ENCODE data around the gene SUN2. TPM values are rescaled to one million over a fixed set of nuclear protein-coding genes. Genes with fewer than 3 reads are reported as not detected.

The SUN2 gene
- total RNA-seq, 1 donor from 2014 or later = 16.2 TPM

DNA sequence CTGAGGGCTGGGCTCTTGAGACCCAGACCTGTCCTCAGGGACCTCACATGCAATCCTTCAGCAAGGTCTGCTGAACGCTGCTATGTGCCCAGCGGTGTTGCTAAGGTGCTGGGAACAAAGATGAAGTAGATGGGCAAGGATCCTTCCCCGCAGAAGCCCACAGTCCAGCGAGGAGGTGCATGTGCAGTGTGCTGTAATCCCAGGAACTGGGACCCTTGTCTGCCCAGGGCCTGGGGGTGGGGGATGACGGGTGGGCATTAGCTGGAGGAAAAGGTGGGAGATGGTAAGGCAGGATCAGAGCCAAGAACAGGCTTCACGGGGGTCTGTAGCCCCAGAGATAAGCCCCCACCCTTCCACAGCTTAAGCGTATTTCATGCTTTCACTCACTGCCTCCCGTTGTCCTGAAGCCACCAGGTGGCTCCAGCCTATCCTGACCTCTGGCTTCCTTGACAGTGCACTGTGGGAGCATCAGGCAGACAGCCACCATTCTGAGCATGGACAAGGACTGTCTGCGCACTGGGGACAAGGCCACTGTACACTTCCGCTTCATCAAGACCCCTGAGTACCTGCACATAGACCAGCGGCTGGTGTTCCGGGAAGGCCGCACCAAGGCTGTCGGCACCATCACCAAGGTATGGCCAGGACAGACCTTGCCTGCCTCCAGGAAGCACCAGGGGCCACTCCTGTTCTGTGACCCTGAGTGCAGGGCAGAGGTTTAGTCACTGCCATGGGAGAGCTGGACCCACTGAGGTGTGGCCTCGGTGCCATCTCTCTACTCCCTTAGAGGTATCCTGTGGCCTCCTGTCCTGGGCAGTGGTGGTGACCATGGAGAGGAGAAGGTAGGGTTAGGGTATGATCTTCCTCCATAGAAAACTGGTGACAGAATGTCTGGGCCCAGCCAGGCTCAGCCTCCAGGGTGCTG, 28.0 kb downstream of the SUN2 start:
- H2AFZ ChIP-seq (replicated peaks) = no peak overlapping the region
- H3K4me1 ChIP-seq = no peaks in the 10 kb centered on the region
- Mint-ChIP-seq H3K36me3 (peaks cover 25% of the 10 kb centered on the region), H3K4me3 (no peak overlapping the region), H3K9me3 (no peaks in the 10 kb centered on the region), H3K27me3 (ENCODE audit: insufficient read depth, low read depth) (no peaks in the 10 kb centered on the region), H3K27ac (no peak overlapping the region), H3K4me1 (no peaks in the 10 kb centered on the region)
- no peak overlapping the region for H3K4me2 ChIP-seq
- no peak overlapping the region for H3K27ac ChIP-seq
- peaks cover 13% of the 10 kb centered on the region for H4K20me1 ChIP-seq (ENCODE audit: low read depth)
- no peak overlapping the region for H3K9ac ChIP-seq
- TF ChIP-seq EZH2 (IDR thresholded peaks at IDR 0.05) (no peak), EZH2phosphoT487 (IDR thresholded peaks at IDR 0.05) (no peak), CTCF (IDR thresholded peaks at IDR 0.05) (no peak)
- no peaks in the 10 kb centered on the region for H3F3A ChIP-seq (ENCODE audit: low read depth)
- no peak overlapping the region for H3K4me3 ChIP-seq
- no peaks in the 10 kb centered on the region for H3K79me2 ChIP-seq (ENCODE audit: low read depth)
- no peaks in the 10 kb centered on the region for H3K9me3 ChIP-seq (ENCODE audit: low read depth)
- no peaks in the 10 kb centered on the region for H3K27me3 ChIP-seq
- H3K36me3 ChIP-seq = no peaks in the 10 kb centered on the region
- no peak for DNase-seq (ENCODE audit: low spot score)

DNA sequence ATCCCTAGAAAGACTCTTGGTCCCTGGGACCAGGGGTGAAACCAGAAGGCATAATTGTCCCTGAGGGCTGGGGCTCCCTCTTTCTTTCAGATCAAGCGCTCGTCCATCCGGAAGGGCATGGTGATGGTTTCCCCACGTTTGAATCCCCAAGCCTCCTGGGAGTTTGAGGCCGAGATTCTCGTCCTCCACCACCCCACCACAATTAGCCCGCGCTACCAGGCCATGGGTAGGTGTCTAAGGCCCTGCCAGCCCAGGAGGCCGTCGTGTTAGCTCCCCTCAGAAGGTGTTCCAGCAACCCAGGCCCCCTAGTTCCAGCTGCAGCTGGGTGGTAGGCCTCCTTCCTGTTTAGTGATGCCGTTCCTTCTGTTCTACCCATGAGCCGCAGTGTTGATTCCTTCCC, 28.7 kb downstream of the SUN2 start:
- peaks cover 28% of the 10 kb centered on the region for H3K36me3 Mint-ChIP-seq
- no peaks in the 10 kb centered on the region for H3K27me3 Mint-ChIP-seq (ENCODE audit: insufficient read depth, low read depth)
- H3K4me1 Mint-ChIP-seq = no peaks in the 10 kb centered on the region
- H3K9ac ChIP-seq = no peak overlapping the region
- no peaks in the 10 kb centered on the region for H3F3A ChIP-seq (ENCODE audit: low read depth)
- no peak for DNase-seq (ENCODE audit: low spot score)
- TF ChIP-seq EZH2phosphoT487 (IDR thresholded peaks at IDR 0.05) = no peak
- no peak overlapping the region for H3K4me3 ChIP-seq
- H3K79me2 ChIP-seq (ENCODE audit: low read depth) = no peaks in the 10 kb centered on the region
- no peaks in the 10 kb centered on the region for H3K9me3 Mint-ChIP-seq
- H3K27ac Mint-ChIP-seq = no peak overlapping the region
- no peak overlapping the region for H3K4me2 ChIP-seq
- no peak overlapping the region for H3K4me3 Mint-ChIP-seq
- H3K27ac ChIP-seq = no peak overlapping the region
- H4K20me1 ChIP-seq (ENCODE audit: low read depth) = peaks cover 16% of the 10 kb centered on the region
- H3K9me3 ChIP-seq (ENCODE audit: low read depth) = no peaks in the 10 kb centered on the region
- no peaks in the 10 kb centered on the region for H3K36me3 ChIP-seq
- H3K27me3 ChIP-seq = no peaks in the 10 kb centered on the region
- no peak overlapping the region for H2AFZ ChIP-seq (replicated peaks)
- H3K4me1 ChIP-seq = no peaks in the 10 kb centered on the region

DNA sequence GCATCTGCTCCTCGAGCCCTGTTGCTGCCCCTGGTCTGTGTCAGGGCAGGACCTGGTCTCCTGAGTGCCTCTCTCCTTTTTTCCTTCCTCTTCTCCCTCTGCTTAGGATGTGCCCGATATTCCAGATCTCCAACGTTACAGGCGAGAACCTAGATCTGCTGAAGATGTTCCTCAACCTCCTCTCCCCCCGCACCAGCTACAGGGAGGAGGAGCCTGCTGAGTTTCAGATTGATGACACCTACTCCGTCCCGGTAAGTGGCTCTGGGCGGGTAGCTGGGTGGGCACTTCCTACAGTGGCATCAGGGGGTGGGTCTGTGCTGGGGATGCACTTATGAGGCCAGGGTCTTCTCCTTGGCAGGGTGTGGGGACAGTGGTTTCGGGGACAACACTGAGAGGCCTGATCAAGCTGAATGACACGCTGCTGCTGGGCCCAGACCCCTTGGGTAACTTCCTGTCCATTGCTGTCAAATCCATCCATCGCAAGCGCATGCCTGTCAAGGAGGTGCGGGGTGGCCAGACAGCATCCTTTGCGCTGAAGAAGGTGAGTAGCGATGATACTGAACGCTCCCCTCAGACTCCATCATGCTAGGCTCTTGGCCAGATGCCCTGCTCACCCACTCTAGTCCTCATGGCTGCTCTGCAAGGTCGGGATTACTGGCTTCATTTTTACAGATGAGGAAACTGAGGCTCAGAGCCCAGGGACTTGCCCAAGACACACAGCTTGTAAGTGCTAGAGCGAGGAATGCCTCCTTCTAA, 29.7 kb downstream of the SUN2 start:
- Histone ChIP-seq H3K9ac (no peak overlapping the region), H3F3A (ENCODE audit: low read depth) (no peaks in the 10 kb centered on the region), H3K27me3 (no peaks in the 10 kb centered on the region), H3K79me2 (ENCODE audit: low read depth) (no peaks in the 10 kb centered on the region), H3K9me3 (ENCODE audit: low read depth) (no peaks in the 10 kb centered on the region), H3K27ac (no peak overlapping the region), H3K36me3 (no peaks in the 10 kb centered on the region), H4K20me1 (ENCODE audit: low read depth) (peaks cover 16% of the 10 kb centered on the region), H3K4me3 (no peak overlapping the region), H3K4me1 (no peaks in the 10 kb centered on the region), H2AFZ (replicated peaks) (no peak overlapping the region), H3K4me2 (no peak overlapping the region)
- H3K27ac Mint-ChIP-seq = no peak overlapping the region
- H3K4me3 Mint-ChIP-seq = no peak overlapping the region
- no peak for TF ChIP-seq EZH2 (IDR thresholded peaks at IDR 0.05)
- no peak for TF ChIP-seq EZH2phosphoT487 (IDR thresholded peaks at IDR 0.05)
- no peak for TF ChIP-seq CTCF (IDR thresholded peaks at IDR 0.05)
- H3K36me3 Mint-ChIP-seq = peaks cover 32% of the 10 kb centered on the region
- no peaks in the 10 kb centered on the region for H3K27me3 Mint-ChIP-seq (ENCODE audit: insufficient read depth, low read depth)
- H3K4me1 Mint-ChIP-seq = no peaks in the 10 kb centered on the region
- DNase-seq (ENCODE audit: low spot score) = no peak
- no peaks in the 10 kb centered on the region for H3K9me3 Mint-ChIP-seq
